ENCODE measurements around the gene FZD10.

FZD10 gene

GRCh38 chr12:130162267-130162666 is at the start of gene FZD10:
FZD10 (plus strand) TSS chr12:130162464; CDS start chr12:130162943, 479 bp downstream.
- DNase-seq (ENCODE audit: low read depth in 2 of 2), result peak in 1 of 2 donors; percentile 14

GRCh38 chr12:130114952-130115351 is 47.3 kb upstream of the FZD10 start:
- no peak for DNase-seq (ENCODE audit: low read depth in 2 of 2)

GRCh38 chr12:130115646-130116045 is 46.6 kb upstream of the FZD10 start:
- DNase-seq (ENCODE audit: low read depth in 2 of 2), result no peak

GRCh38 chr12:130116791-130117190 is 45.5 kb upstream of the FZD10 start:
- no peak for DNase-seq (ENCODE audit: low read depth in 2 of 2)

GRCh38 chr12:130117233-130117632 is 45.0 kb upstream of the FZD10 start:
- no peak for DNase-seq (ENCODE audit: low read depth in 2 of 2)

- no peak for DNase-seq (ENCODE audit: low read depth in 2 of 2)
Observed at GRCh38 chr12:130117701-130118100, 44.6 kb upstream of the FZD10 start.

GRCh38 chr12:130118181-130118580 is 44.1 kb upstream of the FZD10 start:
- no peak for DNase-seq (ENCODE audit: low read depth in 2 of 2)

- no peak for DNase-seq (ENCODE audit: low read depth in 2 of 2)
Observed at GRCh38 chr12:130119241-130119861, 42.9 kb upstream of the FZD10 start.

- no peak for DNase-seq (ENCODE audit: low read depth in 2 of 2)
Observed at GRCh38 chr12:130120012-130120805, 42.1 kb upstream of the FZD10 start.

GRCh38 chr12:130121226-130122000 is 40.9 kb upstream of the FZD10 start:
- no peak for DNase-seq (ENCODE audit: low read depth in 2 of 2)

- DNase-seq (ENCODE audit: low read depth in 2 of 2), result no peak
Observed at GRCh38 chr12:130122356-130122755, 39.9 kb upstream of the FZD10 start.

GRCh38 chr12:130124106-130124505 is 38.2 kb upstream of the FZD10 start:
- DNase-seq (ENCODE audit: low read depth in 2 of 2), result no peak

GRCh38 chr12:130124605-130125244 is 37.5 kb upstream of the FZD10 start:
- no peak for DNase-seq (ENCODE audit: low read depth in 2 of 2)

- DNase-seq (ENCODE audit: low read depth in 2 of 2), result no peak
Observed at GRCh38 chr12:130126023-130126432, 36.2 kb upstream of the FZD10 start.

GRCh38 chr12:130127532-130127911 is 34.7 kb upstream of the FZD10 start:
- no peak for DNase-seq (ENCODE audit: low read depth in 2 of 2)

GRCh38 chr12:130127912-130128789 is 34.1 kb upstream of the FZD10 start:
- no peak for DNase-seq (ENCODE audit: low read depth in 2 of 2)

GRCh38 chr12:130128790-130129735 is 33.2 kb upstream of the FZD10 start:
- DNase-seq (ENCODE audit: low read depth in 2 of 2), result no peak

GRCh38 chr12:130130346-130130745 is 31.9 kb upstream of the FZD10 start:
- DNase-seq (ENCODE audit: low read depth in 2 of 2), result no peak

- no peak for DNase-seq (ENCODE audit: low read depth in 2 of 2)
Observed at GRCh38 chr12:130131025-130131424, 31.2 kb upstream of the FZD10 start.

- DNase-seq (ENCODE audit: low read depth in 2 of 2), result no peak
Observed at GRCh38 chr12:130131801-130132200, 30.5 kb upstream of the FZD10 start.
